ENCODE data around the gene STRIP2. TPM values are rescaled to one million over a fixed set of nuclear protein-coding genes. Genes with fewer than 3 reads are reported as not detected.
"Not testable (repeated sequence)": the region's sequence is repeated elsewhere in the genome, so short reads cannot be mapped to it uniquely, and the experiment has no call there.

Gene STRIP2
- total RNA-seq, 3 donors from 2014 or later = under 0.01 to 1.9 (median 1.8) TPM

GRCh38 chr7:129438839-129439651 is 4.8 kb downstream of the STRIP2 start:
- TF ChIP-seq POLR2A (IDR thresholded peaks at IDR 0.05) = no peak
- TF ChIP-seq POLR2AphosphoS5 (IDR thresholded peaks at IDR 0.05) = no peak
- no peak for TF ChIP-seq CTCF (IDR thresholded peaks at IDR 0.05)
- Histone ChIP-seq H3K9me3 (no peaks in the 10 kb centered on the region), H3K4me1 (peaks cover 0 to 3% of the 10 kb centered on the region in 2 donors), H3K27me3 (no peaks in the 10 kb centered on the region), H3K36me3 (no peaks in the 10 kb centered on the region), H3K27ac (no peak overlapping the region), H3K4me3 (no peak overlapping the region)
- intact Hi-C loops (cut with DNase I; ENCODE audit: low total_unique reads) = no loop called here
- no peak for DNase-seq (ENCODE audit: low spot score in 2 of 2)

GRCh38 chr7:129439963-129440625 is 5.9 kb downstream of the STRIP2 start:
- TF ChIP-seq POLR2AphosphoS5 (IDR thresholded peaks at IDR 0.05) = no peak
- TF ChIP-seq CTCF (IDR thresholded peaks at IDR 0.05) = no peak
- TF ChIP-seq POLR2A (IDR thresholded peaks at IDR 0.05) = no peak
- DNase-seq (ENCODE audit: low spot score in 2 of 2) = no peak
- Histone ChIP-seq H3K27me3 (no peaks in the 10 kb centered on the region), H3K4me3 (no peak overlapping the region), H3K27ac (no peak overlapping the region), H3K9me3 (no peaks in the 10 kb centered on the region), H3K36me3 (no peaks in the 10 kb centered on the region), H3K4me1 (no peaks in the 10 kb centered on the region)
- intact Hi-C loops (cut with DNase I; ENCODE audit: low total_unique reads) = no loop called here

GRCh38 chr7:129443612-129444011 is 9.4 kb downstream of the STRIP2 start:
- Histone ChIP-seq H3K27ac (no peak overlapping the region), H3K9me3 (peaks cover 3 to 4% of the 10 kb centered on the region in 2 donors), H3K4me1 (no peaks in the 10 kb centered on the region), H3K27me3 (no peaks in the 10 kb centered on the region), H3K4me3 (no peak overlapping the region), H3K36me3 (no peaks in the 10 kb centered on the region)
- intact Hi-C loops (cut with DNase I; ENCODE audit: low total_unique reads) = no loop called here
- no peak for DNase-seq (ENCODE audit: low spot score in 2 of 2)
- TF ChIP-seq POLR2A (IDR thresholded peaks at IDR 0.05) (no peak), CTCF (IDR thresholded peaks at IDR 0.05) (no peak), POLR2AphosphoS5 (IDR thresholded peaks at IDR 0.05) (no peak)

GRCh38 chr7:129444776-129445175 is 10.5 kb downstream of the STRIP2 start:
- H3K27ac ChIP-seq; H3K36me3 ChIP-seq; H3K4me3 ChIP-seq; intact Hi-C loops (cut with DNase I; ENCODE audit: low total_unique reads); DNase-seq (ENCODE audit: low spot score in 2 of 2); H3K27me3 ChIP-seq; H3K4me1 ChIP-seq; H3K9me3 ChIP-seq: not testable (repeated sequence)

- H3K9me3 ChIP-seq; H3K4me1 ChIP-seq; H3K4me3 ChIP-seq; H3K36me3 ChIP-seq; intact Hi-C loops (cut with DNase I; ENCODE audit: low total_unique reads); H3K27ac ChIP-seq; DNase-seq (ENCODE audit: low spot score in 2 of 2); H3K27me3 ChIP-seq: not testable (repeated sequence)
These were observed 12.7 kb downstream of the STRIP2 start for GRCh38 chr7:129446925-129447324.

GRCh38 chr7:129447445-129447844 is 13.2 kb downstream of the STRIP2 start:
- intact Hi-C loops (cut with DNase I; ENCODE audit: low total_unique reads); H3K4me1 ChIP-seq; H3K9me3 ChIP-seq: not testable (repeated sequence)

GRCh38 chr7:129448608-129449007 is 14.4 kb downstream of the STRIP2 start:
- H3K36me3 ChIP-seq; DNase-seq (ENCODE audit: low spot score in 2 of 2); H3K9me3 ChIP-seq; H3K4me1 ChIP-seq; intact Hi-C loops (cut with DNase I; ENCODE audit: low total_unique reads); H3K27me3 ChIP-seq; H3K4me3 ChIP-seq; H3K27ac ChIP-seq: not testable (repeated sequence)

More at GRCh38 chr7:129447445-129447844, 13.2 kb downstream of the STRIP2 start:
- not testable (repeated sequence) for H3K4me3 ChIP-seq; H3K27ac ChIP-seq; DNase-seq (ENCODE audit: low spot score in 2 of 2); H3K27me3 ChIP-seq; H3K36me3 ChIP-seq

Data from breast epithelium (tissue), 4 donors.